ENCODE measurements around the gene GPR45.

- no peak for TF ChIP-seq ZBTB7A (IDR thresholded peaks at IDR 0.05; ENCODE audit: low read depth)
- TF ChIP-seq EP300 (IDR thresholded peaks at IDR 0.05; ENCODE audit: borderline replicate concordance): no peak
- no peak for TF ChIP-seq CEBPB (IDR thresholded peaks at IDR 0.05)
- no peak for TF ChIP-seq REST (IDR thresholded peaks at IDR 0.05; ENCODE audit: low read depth)
- TF ChIP-seq TEAD4 (IDR thresholded peaks at IDR 0.05): no peak
- no peak for TF ChIP-seq TCF12 (IDR thresholded peaks at IDR 0.05; ENCODE audit: low read depth)
- TF ChIP-seq FOXM1 (IDR thresholded peaks at IDR 0.05; ENCODE audit: borderline replicate concordance, low read depth): no peak
- TF ChIP-seq RAD21 (IDR thresholded peaks at IDR 0.05; ENCODE audit: low read depth): no peak
- no peak for TF ChIP-seq TAF1 (IDR thresholded peaks at IDR 0.05; ENCODE audit: low read depth)
Measured at GRCh38 chr2:105244451-105244850, 2.9 kb downstream of the GPR45 start.
